A549 treated with ZK216348 at 1 μM for 4 hours (cell line): Measurements from ENCODE around the gene BBLN. TPM values are rescaled to one million over a fixed set of nuclear protein-coding genes. Genes with fewer than 3 reads are reported as not detected.

Source experiments
- total RNA-seq: library from RNA; stranded (reverse); fragments of 200-300 nt; extraction: Qiagen RNA extraction; gene quantifications from 5 replicates; pipeline ENCODE4 v1.2.3, GENCODE V29; 2022; ENCODE audit warnings: low read depth

The BBLN gene, protein sequence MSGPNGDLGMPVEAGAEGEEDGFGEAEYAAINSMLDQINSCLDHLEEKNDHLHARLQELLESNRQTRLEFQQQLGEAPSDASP
- total RNA-seq: 26.1 to 66.2 TPM (median 61.4 TPM) in 5 replicates

DNA sequence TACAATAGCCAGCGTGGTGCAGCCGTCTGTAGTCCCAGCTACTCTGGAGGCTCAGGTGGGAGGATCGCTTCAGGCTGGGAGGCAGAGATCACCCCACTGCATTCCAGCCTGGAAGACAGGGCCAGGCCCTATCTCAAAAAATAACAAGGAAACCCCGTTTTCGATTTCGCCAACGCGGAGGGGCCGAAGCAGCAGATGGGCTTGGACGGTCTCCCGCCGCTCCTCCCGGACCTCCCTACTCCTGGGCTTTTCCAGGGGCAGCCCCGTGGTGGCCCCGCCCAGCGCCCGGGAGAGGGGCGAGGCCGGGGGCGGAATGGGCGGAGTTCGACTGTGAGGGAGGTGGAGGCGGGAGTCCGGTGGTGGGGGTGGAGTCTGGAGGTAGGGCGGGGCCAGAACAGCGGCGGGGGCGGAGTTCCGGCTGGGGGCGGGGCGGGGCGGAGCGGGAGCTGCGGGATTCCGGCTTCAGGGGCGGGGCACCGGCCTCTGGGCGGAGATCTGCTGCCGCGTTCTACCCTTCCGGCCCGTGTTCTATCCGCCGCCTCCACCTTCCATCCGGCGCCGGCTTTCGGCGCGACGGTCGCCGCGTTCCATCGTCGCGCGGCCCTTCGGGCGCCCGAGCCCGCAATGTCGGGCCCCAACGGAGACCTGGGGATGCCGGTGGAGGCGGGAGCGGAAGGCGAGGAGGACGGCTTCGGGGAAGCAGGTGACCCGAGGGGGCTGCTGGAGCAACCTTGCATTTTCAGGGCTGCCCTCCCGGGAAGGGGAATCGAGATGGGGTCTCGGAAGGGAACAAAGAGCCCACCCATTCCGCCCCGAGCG is at the start of gene BBLN:
BBLN (plus strand) TSS at position 482 of the 819 bp plus-strand sequence; CDS start at position 625, 143 bp downstream.

DNA sequence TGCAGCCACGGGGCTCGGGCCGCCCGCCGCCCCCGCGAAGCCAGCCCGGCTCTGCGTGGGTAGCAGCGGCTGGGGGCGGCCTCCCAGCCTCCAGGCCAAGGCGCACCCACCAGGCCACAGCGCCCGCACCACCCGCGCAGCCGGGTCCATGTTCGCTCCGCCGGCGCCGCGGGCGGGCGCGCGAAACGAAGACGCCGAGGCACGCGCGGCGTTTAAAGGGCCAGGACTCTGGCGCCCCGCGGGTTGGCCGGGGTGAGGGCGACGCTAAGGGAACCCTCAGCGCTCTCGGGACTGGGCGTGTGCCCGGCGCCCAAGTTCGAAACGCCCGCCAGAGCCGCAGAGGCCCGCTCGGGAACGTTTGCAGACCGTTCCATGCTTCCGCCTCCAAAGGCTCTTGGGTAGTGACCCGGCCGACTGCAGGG is 32.5 kb upstream of the BBLN start, which contains the start of gene PTGES2:
PTGES2 (minus strand) TSS at position 162 of the 422 bp plus-strand sequence; CDS start at position 150, 12 bp downstream.

DNA sequence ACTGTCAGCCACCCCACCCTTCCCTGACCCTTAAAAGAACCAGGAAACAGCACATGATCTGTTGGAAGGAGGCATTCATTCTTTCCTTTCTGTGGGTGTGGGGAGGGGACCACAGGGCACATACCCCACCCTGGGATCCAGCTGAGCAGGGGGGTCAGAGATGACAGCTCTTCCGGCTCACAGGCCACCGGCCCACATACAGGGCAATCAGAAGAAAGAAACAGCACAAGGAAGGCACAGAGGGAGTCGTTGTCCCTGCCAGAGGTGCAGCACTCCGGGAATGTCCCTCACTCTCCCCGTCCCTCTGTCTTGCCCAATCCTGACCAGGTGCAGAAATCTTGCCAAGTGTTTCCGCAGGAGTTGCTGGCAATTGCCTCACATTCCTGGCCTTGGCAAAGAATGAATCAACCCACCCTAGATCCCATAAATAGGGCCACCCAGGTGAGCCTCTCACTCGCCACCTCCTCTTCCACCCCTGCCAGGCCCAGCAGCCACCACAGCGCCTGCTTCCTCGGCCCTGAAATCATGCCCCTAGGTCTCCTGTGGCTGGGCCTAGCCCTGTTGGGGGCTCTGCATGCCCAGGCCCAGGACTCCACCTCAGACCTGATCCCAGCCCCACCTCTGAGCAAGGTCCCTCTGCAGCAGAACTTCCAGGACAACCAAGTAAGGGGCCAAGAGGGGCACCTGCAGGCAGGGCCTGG is 10.9 kb upstream of the BBLN start, which contains the start of gene LCN2:
LCN2 (plus strand) TSS at position 453 of the 701 bp plus-strand sequence; CDS start at position 526, 73 bp downstream.

DNA sequence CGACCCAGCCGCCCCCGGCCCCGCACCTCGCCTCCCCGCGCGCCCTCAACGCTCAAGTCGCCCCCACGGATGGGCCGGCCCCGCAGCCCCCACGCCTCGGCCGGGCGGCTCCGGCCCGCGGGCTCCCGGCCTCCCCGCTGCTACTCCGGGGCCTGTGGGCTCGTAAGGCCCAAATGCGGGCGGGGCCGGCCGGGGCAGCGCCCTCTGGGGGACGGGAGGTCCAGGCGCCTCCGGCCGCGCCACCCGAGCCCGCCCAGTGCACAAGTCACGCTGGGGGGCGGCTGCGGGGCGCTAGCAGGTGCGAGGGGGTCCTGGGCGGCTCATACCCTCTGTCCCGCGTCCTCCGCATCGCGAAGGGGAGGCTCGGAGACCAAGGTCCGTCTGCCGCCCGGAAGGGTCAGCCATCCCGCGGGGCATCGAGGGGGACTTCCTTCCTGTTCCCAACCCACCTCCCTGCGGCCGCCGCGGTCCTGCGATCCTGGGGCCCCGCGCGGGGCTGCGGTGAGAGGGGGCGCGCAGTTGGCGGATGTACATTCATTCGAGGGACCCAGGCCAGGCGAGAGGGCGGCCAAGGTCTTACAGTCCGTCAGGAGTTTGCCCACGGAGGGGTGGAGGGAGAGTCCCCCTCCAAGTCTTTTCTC is 31.5 kb downstream of the BBLN start, which contains the start of gene CIZ1:
CIZ1 (minus strand) TSS at position 167 of the 641 bp plus-strand sequence. CDS start 715 bp downstream, outside the sequence.

DNA sequence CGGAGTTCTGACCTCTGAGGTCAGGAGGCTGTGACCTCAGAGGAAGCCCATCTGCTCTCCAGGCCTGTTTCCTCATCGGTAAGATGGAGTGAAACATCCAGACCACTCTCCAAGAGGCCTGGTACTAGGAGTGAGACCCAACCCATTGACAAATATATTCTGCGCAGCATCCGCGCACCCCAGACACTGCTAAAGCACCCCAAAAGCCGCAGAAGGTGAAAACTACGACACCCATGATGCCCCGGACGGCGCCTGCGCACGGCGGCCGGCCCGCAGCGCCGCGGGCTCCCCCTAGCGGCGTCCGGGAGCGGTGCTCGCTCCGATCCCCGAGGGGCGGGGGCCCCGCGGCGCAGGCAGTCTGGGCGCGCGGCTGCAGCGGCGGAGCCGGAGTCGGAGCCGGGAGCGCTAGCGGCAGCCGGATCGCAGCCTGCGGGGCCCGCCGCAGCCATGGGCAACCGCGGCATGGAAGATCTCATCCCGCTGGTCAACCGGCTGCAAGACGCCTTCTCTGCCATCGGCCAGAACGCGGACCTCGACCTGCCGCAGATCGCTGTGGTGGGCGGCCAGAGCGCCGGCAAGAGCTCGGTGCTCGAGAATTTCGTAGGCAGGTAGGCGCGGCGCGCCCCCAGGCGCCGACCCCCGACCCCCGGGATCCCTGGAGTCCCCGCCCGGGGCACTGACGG is 43.1 kb downstream of the BBLN start, which contains the start of gene DNM1:
DNM1 (plus strand) TSS at position 356 of the 683 bp plus-strand sequence; CDS start at position 448, 92 bp downstream.

Other genes with a start within 250 kb of the BBLN start
- 9.1 to 22.7 TPM (median 18.4 TPM) in 5 replicates for gene ST6GALNAC4, start 243.2 kb upstream of the BBLN start, total RNA-seq
- 0.75 to 2.7 TPM (median 2.0 TPM) in 5 replicates for gene PIP5KL1, start 229.5 kb upstream of the BBLN start, total RNA-seq
- gene DPM2, start 222.4 kb upstream of the BBLN start, total RNA-seq: 34.0 to 47.1 TPM (median 44.5 TPM) in 5 replicates
- gene EEIG1, start 179.3 kb upstream of the BBLN start, total RNA-seq: 39.5 to 62.3 TPM (median 58.8 TPM) in 5 replicates
- gene NAIF1, start 92.9 kb upstream of the BBLN start, total RNA-seq: 5.5 to 7.4 TPM (median 7.0 TPM) in 5 replicates
- 7.5 to 8.6 TPM (median 8.2 TPM) in 5 replicates for gene SLC25A25, start 92.0 kb upstream of the BBLN start, total RNA-seq
- 63.3 to 105 TPM (median 99.7 TPM) in 5 replicates for gene PTGES2, start 32.5 kb upstream of the BBLN start, total RNA-seq
- 3.4 to 6.8 TPM (median 3.5 TPM) in 5 replicates for gene LCN2, start 10.8 kb upstream of the BBLN start, total RNA-seq
- gene CIZ1, start 31.3 kb downstream of the BBLN start, total RNA-seq: 68.9 to 95.7 TPM (median 95.1 TPM) in 5 replicates
- 59.8 to 104 TPM (median 95.3 TPM) in 5 replicates for gene DNM1, start 43.1 kb downstream of the BBLN start, total RNA-seq
- 34.8 to 59.4 TPM (median 47.7 TPM) in 5 replicates for gene GOLGA2, start 115.7 kb downstream of the BBLN start, total RNA-seq
- 36.9 to 46.8 TPM (median 42.1 TPM) in 5 replicates for gene SWI5, start 116.0 kb downstream of the BBLN start, total RNA-seq
- gene TRUB2, start 162.2 kb downstream of the BBLN start, total RNA-seq: 39.2 to 53.8 TPM (median 48.5 TPM) in 5 replicates
- 48.8 to 62.6 TPM (median 60.0 TPM) in 5 replicates for gene COQ4, start 162.6 kb downstream of the BBLN start, total RNA-seq
- gene SLC27A4, start 180.3 kb downstream of the BBLN start, total RNA-seq: 25.0 to 52.4 TPM (median 49.5 TPM) in 5 replicates
- 61.0 to 87.1 TPM (median 75.2 TPM) in 5 replicates for gene URM1, start 211.1 kb downstream of the BBLN start, total RNA-seq